M059J (cell line): ENCODE measurements around the gene CADM1. TPM values are rescaled to one million over a fixed set of nuclear protein-coding genes. Genes with fewer than 3 reads are reported as not detected.

ENCODE experiments used
- DNase-seq: peaks from one replicate; pipeline ENCODE4 v3.0.0-alpha.2; 2012; ENCODE audit warnings: low read depth
- total RNA-seq: library from RNA; depleted of rRNA; stranded (reverse); fragments of >200 nt; shearing (Covaris generic); gene quantifications from 2 replicates; pipeline ENCODE4 v1.2.3, GENCODE V29; 2014

The CADM1 gene
- total RNA-seq, 1 experiment from 2014 or later, result 71.9 TPM

GRCh38 chr11:115153135-115153534, 351.1 kb downstream of the CADM1 start:
- peak; percentile 31 for DNase-seq

- no peak for DNase-seq
Observed at GRCh38 chr11:115151010-115151409, 353.2 kb downstream of the CADM1 start.

- DNase-seq, result no peak
Observed at GRCh38 chr11:115148691-115149090, 355.5 kb downstream of the CADM1 start.

GRCh38 chr11:115148101-115148500, 356.1 kb downstream of the CADM1 start:
- no peak for DNase-seq

GRCh38 chr11:115147243-115147807, 356.9 kb downstream of the CADM1 start:
- no peak for DNase-seq

GRCh38 chr11:115146425-115146824, 357.8 kb downstream of the CADM1 start:
- DNase-seq, result no peak

- DNase-seq, result no peak
Observed at GRCh38 chr11:115145324-115145723, 358.9 kb downstream of the CADM1 start.

GRCh38 chr11:115144914-115145313, 359.3 kb downstream of the CADM1 start:
- no peak for DNase-seq

GRCh38 chr11:115144014-115144413, 360.2 kb downstream of the CADM1 start:
- no peak for DNase-seq

GRCh38 chr11:115141231-115142114, 362.7 kb downstream of the CADM1 start:
- DNase-seq, result peak; percentile 9

GRCh38 chr11:115135936-115136335, 368.3 kb downstream of the CADM1 start:
- no peak for DNase-seq

- DNase-seq, result no peak
Observed at GRCh38 chr11:115134926-115135325, 369.3 kb downstream of the CADM1 start.

- no peak for DNase-seq
Observed at GRCh38 chr11:115133475-115134209, 370.6 kb downstream of the CADM1 start.

- DNase-seq, result no peak
Observed at GRCh38 chr11:115132436-115133228, 371.6 kb downstream of the CADM1 start.

GRCh38 chr11:115129473-115130289, 374.5 kb downstream of the CADM1 start:
- DNase-seq, result no peak

GRCh38 chr11:115128226-115128625, 376.0 kb downstream of the CADM1 start:
- no peak for DNase-seq

- DNase-seq, result no peak
Observed at GRCh38 chr11:115127790-115128189, 376.4 kb downstream of the CADM1 start.

GRCh38 chr11:115126515-115127208, 377.6 kb downstream of the CADM1 start:
- DNase-seq, result no peak

GRCh38 chr11:115126092-115126491, 378.1 kb downstream of the CADM1 start:
- DNase-seq, result no peak

- DNase-seq, result no peak
Observed at GRCh38 chr11:115124786-115125185, 379.4 kb downstream of the CADM1 start.
